GM18511 (cell line): Measurements from ENCODE around the gene GRN.

ENCODE experiments used
- ATAC-seq: cut with Tn5 transposase; IDR thresholded peaks from one replicate; pipeline ENCODE4 v1.9.1; 2021; ENCODE audit warnings: mild to moderate bottlenecking, moderate library complexity; ENCODE audit not compliant: unreplicated experiment

Gene GRN

GRCh38 chr17:44344939-44345453 lies at the start of gene GRN:
Gene GRN, plus strand, starts transcription at chr17:44345302. Its CDS starts 3,863 bp downstream, at chr17:44349165.
- ATAC-seq, result peak; percentile 69

- ATAC-seq, result no peak
Measured at GRCh38 chr17:44297975-44298374, 47.1 kb upstream of the GRN start.

GRCh38 chr17:44304651-44305050 lies 40.5 kb upstream of the GRN start:
- no peak for ATAC-seq

GRCh38 chr17:44307387-44308186 lies 37.5 kb upstream of the GRN start:
- ATAC-seq, result no peak

GRCh38 chr17:44308320-44308818 lies 36.7 kb upstream of the GRN start, which contains the start of gene RUNDC3A:
Gene RUNDC3A, plus strand, starts transcription at chr17:44308601. Its CDS starts 232 bp downstream, at chr17:44308833.
- no peak for ATAC-seq

- no peak for ATAC-seq
Measured at GRCh38 chr17:44308865-44309264, 36.2 kb upstream of the GRN start.

- ATAC-seq, result no peak
Measured at GRCh38 chr17:44309472-44309871, 35.6 kb upstream of the GRN start.

- no peak for ATAC-seq
Measured at GRCh38 chr17:44310188-44310587, 34.9 kb upstream of the GRN start.

- ATAC-seq, result no peak
Measured at GRCh38 chr17:44310609-44311376, 34.3 kb upstream of the GRN start.

- ATAC-seq, result no peak
Measured at GRCh38 chr17:44311562-44312181, 33.4 kb upstream of the GRN start.

- no peak for ATAC-seq
Measured at GRCh38 chr17:44312396-44313104, 32.6 kb upstream of the GRN start.

- no peak for ATAC-seq
Measured at GRCh38 chr17:44314031-44314430, 31.1 kb upstream of the GRN start.

- ATAC-seq, result no peak
Measured at GRCh38 chr17:44314524-44314868, 30.6 kb upstream of the GRN start.

- no peak for ATAC-seq
Measured at GRCh38 chr17:44314869-44315661, 30.0 kb upstream of the GRN start.

- no peak for ATAC-seq
Measured at GRCh38 chr17:44315760-44316731, 29.1 kb upstream of the GRN start.

GRCh38 chr17:44317545-44317944 lies 27.6 kb upstream of the GRN start:
- no peak for ATAC-seq

- no peak for ATAC-seq
Measured at GRCh38 chr17:44318077-44318892, 26.8 kb upstream of the GRN start.

- no peak for ATAC-seq
Measured at GRCh38 chr17:44320066-44320465, 25.0 kb upstream of the GRN start.
